Stimulated activated CD8-positive, alpha-beta memory T cell treated with anti-CD3 and anti-CD28 coated beads, Interleukin-12 subunit alpha, Interleukin-12 subunit beta, amount 100 ng/mL, for 24 hours (primary cell): Measurements from ENCODE around the gene SPATS2L.
"Not testable (repeated sequence)": the region's sequence is repeated elsewhere in the genome, so short reads cannot be mapped to it uniquely, and the experiment has no call there.

Experiments
- DNase-seq: peaks from one replicate; pipeline ENCODE4 v3.0.0-alpha.2; 2020; ENCODE audit errors: extremely low read depth

The SPATS2L gene

DNA sequence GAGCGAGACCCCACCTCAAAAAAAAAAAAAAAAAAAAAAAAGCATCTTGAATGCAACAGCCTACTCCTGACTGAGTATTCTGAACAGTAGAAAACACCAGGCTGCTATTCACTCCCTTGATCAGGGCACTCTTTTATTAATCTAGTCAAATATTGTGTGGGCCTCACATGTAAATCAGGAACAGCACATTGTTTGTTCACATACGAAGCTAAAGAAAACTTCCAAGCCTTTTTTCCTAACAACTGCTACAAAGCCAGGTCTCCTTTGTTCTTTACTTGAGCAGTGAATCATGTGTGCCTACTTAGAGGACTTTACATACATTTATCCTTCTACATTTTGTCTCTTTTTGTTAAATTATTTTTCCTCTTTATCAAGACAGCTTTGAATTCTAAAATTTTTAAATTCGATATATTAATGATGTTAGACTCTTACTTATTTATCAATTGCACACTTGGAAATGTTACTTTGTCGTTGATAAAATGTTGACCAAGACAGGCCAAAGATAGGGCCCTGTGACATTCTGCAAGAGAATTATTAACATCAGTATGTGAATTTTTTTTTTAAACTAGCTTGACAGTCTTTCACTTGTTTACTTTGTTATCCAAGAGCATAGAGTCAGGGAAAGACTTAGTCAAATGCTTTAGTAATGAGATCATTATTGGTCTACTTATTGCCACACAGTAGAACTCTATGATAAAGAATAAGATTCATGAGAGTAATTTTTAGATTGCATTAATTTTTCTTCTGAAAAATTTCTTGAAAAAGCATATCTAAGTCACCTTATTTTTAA is 13.2 kb downstream of the SPATS2L start:
- DNase-seq: no peak

DNA sequence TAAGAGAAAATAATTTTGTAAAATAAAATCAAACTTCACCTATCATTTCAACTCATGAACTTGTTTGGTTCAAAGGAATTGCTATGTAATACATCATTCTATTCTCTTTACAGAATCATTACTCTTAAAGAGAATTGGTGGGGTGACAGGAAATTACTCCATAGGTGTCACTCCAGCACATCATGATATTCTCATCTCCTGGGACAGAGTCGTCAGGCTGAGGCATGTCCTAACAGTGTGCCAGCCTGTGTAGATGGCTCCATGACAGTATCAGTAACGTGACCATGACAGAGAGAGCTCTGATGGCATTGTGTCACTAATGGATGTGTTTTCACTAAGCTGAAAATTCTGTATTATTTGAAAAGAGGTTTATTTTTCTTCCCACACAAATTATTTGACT is 13.9 kb downstream of the SPATS2L start:
- DNase-seq: no peak

DNA sequence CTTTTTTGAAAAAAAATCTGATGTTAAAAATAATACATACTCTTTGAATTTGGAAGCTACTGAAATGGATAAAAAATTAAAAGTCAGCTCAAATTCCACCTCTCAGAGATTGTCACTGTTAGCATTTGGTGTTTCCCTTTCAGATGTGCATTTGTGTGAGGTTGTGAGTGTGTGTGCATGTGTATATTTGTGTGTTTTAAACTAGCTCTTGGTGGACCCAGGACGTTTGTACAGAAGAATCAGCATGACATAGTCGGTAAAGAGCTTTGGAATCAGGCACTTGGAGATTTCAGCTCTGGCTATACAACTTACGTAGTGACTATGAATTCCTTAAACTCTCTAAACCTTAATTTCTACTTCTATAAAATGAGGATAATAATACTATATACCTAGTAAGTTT is 14.5 kb downstream of the SPATS2L start:
- DNase-seq: no peak

DNA sequence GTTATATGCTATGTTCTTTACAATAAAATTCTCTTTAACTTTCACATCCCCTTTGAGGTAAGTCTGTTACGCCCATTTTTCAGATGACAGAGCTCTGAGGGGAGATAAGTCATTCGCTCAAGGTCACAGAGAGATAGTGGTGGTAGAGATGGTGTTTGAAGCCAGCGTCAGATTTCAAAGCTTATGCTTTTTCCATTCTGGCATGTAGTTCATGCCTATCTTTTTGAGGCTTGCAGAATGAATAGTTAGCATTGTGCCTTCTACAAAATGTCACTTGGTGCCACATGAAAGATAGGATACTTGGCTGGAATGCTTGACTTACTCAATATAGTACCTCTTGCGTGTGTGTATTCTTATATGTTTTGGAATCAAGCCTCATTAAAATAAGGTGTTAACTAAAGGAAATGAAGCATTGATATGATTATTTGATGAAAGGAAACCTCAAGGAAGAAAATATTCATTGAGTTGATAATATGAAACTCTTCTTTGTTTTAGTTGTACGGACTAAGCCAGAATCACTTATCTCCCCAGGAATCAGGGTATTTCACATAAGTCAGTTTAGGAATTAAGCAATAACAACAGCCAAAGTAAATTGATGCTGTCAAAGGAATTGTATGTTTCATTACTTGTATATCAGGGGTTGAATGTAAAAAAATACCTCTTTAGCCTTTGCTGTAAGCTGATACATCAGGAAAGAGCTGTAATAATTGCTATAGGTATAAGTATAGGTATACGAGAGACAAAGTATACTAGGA is 15.5 kb downstream of the SPATS2L start:
- DNase-seq: no peak

DNA sequence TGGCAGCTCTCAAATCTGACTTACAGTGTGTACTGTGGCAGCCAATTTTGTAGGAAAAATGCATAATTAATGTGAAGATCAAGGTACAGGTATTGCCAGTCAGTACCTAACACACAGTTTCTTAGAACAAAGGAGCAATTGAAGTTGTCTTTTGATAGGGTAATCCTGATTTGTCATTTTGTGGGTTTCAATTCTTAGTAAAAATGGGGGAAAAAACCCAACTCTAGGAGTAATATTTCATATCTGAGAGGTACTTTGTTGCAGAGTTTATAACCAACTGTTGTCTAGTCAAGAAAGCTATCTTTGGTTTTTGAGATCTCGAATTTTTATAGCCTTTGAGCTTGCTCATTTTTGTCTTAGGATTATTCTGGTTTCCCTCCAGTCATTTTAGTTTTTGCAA is 16.1 kb downstream of the SPATS2L start:
- no peak for DNase-seq

DNA sequence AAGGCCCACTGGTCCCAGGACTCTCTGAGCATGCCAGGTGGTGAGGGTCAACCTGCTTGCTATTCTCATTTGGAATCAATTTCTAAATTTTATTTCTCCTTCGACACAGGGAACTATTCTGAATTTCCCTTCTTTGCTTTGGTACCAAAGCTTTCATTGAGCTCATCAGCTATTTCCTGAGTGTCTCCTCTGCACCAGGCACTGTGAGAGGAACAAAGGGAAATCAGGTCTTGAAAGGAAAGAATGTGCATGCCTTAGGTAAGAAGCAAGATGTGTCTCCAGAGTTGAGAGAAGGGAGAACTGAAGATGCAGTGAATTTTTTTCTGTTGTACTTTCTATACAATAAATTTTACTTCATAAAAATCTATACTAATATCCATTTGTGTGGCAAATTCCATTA is 17.9 kb downstream of the SPATS2L start:
- no peak for DNase-seq

DNA sequence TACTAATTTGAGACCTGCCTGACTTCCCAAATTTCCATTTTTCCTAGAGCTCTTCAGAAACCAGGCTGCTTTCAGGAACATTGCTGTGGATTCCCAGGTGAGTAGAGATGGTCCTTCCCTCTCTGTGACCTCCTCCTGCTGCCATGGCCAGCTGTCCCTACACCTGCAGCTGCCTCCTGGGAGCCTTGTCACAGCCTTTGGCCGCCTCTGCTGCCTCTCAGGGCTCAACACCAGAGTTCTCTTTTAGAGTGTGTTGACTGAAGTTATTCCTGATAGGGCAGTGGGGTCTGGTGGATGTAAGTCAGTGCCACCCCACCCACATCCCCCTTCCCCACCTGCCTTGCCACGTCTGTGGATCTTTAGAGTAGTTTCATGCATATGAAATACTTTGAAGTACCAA is 22.9 kb downstream of the SPATS2L start:
- no peak for DNase-seq

DNA sequence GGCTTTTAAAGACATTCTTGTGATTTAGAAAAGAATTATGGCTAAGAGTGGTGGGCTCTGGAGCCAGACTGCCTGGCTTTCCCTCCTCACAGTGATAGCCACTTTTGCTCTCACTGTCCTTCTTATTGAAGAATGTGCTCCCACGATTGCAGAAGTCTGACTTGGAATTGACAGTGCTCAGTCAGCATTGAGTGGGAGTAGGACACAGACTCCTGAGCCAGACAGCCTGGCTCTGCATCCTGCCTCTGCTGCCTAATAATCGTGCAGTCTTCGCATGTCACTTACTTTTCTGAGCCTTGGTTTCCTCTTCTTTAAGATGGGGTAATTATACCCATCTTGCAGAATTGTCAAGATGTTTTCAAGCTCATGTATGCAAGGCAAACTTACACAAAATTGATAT is 23.3 kb downstream of the SPATS2L start:
- DNase-seq: no peak

DNA sequence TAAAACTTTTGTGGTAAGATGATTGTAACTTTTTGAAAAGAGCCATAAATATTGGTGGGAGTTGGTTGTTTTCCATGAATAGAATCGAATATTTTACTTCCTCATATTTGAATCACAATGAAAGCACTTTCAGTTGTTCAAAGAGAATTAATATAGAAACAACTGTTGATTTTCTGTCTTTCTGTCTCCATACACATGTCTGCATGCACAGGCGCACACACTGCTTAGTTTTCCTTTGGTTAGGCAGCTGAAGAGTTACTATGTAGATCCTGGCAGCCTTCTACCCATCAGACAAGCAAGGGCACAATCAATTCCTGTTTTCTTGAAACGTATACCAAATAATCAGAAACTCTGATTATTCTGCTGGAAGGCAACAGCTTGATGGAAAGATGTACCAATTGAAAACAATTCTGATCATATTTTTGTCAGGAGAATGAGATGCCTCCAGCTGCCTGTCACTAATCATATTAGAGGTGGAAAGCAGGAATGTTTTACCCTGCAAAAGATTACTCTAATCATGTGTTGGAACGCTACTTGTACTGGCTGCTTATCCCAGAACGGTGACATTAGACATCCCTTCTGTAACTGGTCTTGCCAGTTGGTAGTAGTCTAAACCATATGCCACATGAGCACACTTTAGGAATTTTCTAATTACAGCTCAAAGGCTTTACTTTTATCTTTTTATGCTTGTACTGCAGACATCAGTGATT is 24.0 kb downstream of the SPATS2L start:
- no peak for DNase-seq

DNA sequence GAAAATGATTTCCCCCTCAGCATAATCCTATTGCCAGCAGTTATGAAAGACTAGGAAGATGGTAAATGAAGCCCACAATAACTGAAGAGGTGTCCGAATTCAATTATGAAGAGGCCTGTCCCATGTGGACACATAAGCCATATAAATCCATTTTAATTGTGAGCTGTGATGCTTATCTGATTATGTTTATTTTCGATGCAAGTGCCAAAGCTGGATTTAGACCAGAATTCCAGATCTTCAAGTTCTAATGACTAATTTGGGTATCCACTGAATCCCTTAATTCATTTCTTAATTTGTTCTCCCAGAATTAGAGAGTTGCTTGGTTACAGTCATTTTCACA is 24.5 kb downstream of the SPATS2L start:
- DNase-seq: no peak

DNA sequence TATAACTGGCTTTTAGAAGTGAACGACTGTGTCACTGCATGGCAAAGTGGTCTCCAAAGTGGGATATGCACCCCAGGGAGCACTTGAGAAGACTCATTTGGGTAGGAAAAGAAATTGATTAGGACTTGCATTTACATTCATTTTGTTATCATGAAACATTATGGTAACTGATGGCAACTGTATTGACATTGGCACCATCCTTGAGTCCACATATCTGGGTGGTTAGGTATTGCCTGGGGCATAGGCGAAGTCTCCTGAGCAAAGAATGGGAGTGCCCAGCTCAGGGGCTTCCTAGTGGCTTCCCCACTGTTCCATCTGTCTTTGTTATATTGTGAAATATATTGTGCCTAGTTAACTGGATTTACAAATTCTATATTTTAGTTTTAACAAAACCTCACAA is 29.2 kb downstream of the SPATS2L start:
- no peak for DNase-seq

DNA sequence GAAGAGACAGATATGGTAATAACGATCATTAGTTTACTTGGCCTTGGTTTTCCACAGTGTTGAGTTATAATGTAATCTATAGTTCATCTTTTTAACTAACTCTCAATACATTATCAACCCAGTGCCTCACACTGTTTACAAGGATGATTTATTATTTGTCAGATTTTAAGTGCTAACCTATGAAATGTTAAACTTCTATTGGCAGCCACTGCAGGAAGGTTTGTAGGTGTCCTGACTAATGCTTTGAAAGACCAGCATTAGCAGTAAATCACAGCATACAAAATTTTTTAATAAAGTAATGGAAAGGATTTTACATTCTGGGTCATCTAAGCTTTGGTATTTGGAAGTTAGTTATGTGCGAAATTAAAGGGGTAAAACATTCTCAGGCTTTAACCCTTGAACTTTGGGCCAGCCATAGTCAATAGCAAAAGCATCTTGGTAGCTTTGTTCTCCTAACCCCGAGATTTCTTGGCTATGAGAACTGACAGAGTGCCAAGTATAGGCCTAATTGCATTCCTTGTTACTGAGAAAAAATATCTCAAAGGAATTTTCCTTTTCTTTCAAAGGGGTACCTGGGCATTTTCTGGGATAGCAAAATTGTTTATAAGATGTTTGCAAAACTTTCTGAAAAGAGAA is 30.6 kb downstream of the SPATS2L start:
- DNase-seq: no peak

DNA sequence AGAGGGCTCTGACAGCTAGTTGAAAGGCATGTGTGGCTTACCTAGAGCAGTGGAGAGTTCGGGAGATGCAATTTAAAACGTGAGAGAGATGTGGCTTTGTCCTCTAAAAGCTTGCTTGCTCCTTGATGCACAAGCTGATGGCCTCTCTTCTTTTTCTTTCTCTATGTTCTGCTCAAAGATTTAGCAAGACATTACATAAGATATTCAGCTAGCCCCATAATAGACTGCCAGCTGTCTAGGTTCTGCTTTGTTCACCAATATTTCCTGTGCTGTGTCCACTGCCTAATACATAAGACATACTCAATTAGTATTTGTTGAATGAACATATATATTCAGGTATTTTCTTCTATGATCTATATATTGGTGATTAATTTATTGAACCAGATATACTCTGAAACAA is 31.1 kb downstream of the SPATS2L start:
- DNase-seq: no peak

DNA sequence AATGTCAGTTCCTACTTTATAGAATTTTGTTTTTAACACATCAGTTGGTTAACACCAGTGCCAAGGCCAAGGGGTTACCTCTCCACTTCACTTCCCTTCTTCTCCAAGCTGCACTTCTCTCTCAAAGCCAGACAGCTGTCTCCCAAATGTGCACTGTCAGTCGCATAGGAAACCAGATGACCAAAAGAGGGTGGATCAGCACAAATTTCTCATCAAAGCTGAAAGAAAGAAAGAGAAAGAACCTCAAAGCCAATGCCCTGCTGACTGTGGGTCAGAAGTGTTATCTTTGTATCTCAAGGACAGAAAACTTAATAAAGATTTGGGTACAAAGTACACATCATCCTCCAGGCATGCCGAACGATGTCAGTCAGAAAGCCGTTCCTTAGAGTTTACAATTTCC is 32.2 kb downstream of the SPATS2L start:
- no peak for DNase-seq

DNA sequence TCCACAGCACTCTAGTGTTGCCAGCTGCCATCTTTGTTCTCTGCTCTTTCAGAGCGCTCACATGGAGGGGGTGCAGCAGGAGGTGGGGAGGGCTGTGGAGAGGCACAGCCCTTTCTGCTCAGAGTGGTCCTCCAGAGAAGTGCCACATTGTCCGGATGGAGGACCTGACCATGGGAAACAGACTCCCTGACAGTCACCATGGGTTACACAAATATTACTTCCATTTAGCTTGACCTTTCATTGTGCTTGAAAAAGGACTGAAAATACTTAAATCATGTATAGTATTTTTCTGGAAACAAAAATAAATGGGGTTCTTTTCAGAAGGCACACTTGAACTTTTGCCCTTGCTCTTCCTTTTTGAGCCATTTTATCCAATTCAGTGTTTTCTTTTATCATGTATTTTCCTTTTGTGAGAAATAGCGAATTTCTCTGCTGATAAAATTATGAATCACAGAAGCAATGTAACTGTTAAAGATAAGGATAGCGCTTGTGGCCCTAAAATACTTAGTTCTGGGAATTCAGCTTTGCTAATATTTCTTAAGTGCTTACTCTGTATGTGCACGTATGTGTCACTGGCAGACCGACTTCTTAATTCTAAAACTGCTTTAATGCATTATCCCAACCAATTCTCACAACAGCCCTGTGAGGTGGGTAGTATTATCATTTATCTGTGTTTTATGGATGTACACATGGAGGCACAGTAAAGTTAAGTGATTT is 34.2 kb downstream of the SPATS2L start:
- DNase-seq: no peak

DNA sequence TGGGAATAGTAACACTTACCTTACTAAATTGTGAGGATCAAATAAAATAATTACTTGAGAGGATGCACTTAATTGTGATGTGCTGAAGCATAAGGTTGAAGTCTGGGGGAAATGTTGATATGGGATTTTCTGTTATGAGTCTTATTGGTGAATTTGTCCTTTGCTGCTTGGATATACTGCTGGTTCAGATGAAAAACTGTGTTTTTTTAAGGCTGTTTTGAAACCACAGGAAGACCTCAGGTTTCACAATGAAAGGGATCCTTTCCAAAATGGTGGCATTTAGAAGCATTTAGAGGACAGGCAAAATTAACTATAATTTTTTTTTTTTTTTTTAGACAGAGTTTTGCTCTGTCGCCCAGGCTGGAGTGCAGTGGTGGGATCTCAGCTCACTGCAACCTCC is 34.9 kb downstream of the SPATS2L start:
- no peak for DNase-seq

DNA sequence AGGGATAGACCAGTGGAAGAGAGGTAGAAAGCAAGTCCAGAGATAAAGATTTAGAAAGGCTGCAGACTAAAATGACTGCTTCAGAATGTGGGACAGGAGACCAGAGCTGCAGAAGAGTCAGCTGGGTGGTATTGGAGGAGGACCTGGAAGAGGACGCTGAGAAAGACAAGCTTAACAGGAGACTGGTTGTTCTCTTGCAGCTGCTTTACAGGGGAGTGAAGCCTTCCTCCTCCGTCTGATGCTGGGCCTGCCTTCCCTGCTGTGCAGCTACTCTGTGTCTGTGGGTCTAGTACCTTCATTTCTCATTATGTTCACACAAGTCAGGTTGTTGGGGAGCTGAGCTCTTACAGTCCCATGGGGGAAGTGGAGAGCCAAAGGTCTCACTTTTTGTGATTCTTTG is 35.7 kb downstream of the SPATS2L start:
- no peak for DNase-seq

DNA sequence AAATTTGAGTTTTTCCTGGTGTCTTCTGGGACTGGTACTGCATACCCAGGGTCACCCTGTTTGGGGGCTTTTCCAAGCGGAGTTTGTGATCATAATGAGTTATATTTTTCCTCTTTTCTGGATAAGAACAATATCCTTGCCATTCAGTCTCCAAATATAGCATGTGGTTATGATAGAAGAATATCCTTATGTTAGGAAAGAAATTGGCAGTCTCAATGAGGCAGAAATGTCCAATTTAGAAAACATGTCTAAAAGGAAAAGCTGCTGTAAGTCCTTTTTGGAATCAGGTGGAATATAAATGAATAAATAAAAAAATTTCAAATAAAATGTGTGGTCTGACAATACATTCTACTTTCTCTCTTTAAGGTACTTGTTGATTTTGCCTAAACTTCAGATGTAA is 36.2 kb downstream of the SPATS2L start:
- DNase-seq: no peak

DNA sequence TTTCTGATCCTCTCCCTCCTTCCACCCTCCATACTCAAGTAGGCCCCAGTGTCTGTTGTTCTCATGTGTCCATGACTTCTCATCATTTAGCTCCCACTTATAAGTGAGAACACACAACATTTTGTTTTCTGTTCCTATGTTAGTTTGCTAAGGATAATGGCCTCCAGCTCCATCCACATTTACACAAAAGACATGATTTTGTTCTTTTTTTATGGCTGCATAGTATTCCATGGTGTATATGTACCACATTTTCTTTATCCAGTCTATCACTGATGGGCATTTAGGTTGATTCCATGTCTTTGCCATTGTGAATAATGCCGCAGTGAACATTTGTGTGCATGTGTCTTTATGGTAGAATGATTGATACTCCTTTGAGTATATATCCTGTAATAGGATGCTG is 37.7 kb downstream of the SPATS2L start:
- not testable (repeated sequence) for DNase-seq

DNA sequence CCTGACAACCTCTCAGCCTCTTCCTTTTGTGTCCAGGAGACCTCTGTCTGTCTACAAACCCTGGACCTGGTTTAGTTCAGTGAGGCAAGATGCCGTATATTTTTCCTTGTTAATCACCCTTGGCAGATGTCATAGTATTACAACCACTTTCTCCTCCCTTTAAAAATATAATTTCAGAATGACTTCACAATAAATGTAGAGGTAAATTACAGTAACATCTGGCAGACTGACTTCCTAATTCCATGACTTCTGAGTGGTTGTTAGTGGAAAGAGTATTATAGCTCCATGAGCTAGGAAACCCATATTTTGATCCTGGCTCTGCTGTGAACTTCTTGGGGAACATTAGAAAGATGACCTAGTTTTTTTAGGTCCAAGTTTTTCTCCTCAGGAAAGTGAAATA is 39.5 kb downstream of the SPATS2L start:
- DNase-seq: no peak

DNA sequence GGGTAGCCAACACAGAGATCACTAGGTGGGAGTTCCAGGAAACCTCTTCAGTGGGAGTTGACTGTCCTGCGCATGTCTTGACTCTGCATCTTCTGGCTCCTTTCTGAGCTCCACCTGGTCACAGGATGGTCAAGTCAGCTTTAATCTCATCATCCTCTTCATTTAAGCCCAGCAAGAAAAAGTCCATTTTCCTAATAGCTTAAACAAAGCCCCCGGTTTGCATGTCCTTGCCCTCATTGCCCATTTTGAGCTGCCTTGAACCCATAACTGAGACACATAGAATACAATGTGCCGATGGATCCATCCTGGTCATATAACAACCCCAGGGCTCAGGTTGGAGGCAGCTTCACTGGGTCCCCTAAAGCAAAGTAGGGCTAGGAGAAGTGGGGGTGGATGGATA is 40.8 kb downstream of the SPATS2L start:
- DNase-seq: no peak
